Central memory CD4-positive, alpha-beta T cell (primary cell): Measurements from ENCODE around the gene GNPAT.
A peak's percentile ranks its signal among the peaks of the same experiment; 100 is the strongest.

Experiments used
- DNase-seq: peaks from one replicate; pipeline ENCODE4 v3.0.0; 2022

GNPAT gene

GRCh38 chr1:231213831-231214573 lies 27.0 kb upstream of the GNPAT start:
- DNase-seq: no peak

GRCh38 chr1:231214918-231215680 lies 25.9 kb upstream of the GNPAT start:
- no peak for DNase-seq

- DNase-seq: no peak
These were observed 25.2 kb upstream of the GNPAT start for GRCh38 chr1:231215681-231216385.

DNA sequence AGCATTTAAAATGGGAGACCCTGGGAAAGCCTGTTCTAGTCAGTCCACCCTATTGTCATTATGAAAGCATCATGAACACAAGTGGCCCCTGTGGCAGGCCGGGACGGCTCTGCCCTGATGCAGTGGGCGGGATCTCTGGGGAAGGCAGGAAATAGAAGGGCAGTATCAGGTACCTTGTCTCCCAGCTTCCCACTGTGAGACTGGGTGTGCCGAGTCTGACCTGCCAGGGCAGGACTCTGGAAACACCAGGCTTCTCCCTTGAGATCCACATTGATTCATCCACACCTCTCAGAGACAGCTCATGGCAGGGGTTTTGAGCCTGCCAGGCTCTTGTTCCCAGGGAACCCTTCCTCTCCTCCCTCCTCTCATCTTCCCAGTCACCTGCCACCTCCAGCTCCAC lies 24.5 kb upstream of the GNPAT start:
- DNase-seq: no peak

- no peak for DNase-seq
These were observed 24.0 kb upstream of the GNPAT start for GRCh38 chr1:231217056-231217455.

DNA sequence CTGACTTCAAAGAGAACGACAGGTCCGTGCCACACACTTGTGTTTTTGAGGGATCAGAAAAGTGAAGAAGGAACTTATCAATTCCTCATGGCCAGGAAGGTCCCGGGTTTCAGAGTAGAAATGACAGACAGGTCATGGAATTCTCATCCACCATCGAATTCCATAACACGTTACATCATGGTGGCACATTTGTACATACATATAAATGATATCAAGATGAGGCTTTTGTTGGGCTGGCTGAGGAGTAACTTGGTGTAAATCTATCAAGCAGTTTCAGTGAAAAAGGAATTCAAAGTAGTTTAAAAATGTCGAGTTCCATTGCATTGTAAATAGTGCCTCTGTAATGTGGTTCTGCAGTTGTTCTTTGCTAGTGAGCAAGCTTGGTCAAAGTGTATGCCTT lies 22.9 kb upstream of the GNPAT start:
- DNase-seq: no peak

GRCh38 chr1:231219422-231220401 lies 21.3 kb upstream of the GNPAT start:
- no peak for DNase-seq

DNA sequence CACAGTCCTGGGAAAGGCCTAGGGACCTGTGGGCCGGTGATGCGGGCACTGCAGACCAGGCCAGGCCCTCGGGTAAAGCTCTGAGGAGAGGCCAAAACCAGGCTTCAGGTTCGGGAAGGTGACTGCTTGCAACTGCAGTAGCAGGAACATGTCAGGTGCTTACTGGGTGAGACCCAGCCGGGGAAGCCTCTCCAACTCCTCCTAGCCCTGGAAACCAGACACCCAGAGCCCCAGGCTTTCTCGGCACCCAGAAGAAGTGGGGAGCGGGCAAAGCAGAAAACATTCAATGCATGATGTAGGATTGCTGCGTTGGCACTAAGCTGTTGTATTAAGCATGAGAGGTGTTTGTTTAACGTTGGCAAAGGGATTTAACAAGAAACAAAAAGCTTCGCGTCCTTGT lies 20.2 kb upstream of the GNPAT start:
- DNase-seq: no peak

DNA sequence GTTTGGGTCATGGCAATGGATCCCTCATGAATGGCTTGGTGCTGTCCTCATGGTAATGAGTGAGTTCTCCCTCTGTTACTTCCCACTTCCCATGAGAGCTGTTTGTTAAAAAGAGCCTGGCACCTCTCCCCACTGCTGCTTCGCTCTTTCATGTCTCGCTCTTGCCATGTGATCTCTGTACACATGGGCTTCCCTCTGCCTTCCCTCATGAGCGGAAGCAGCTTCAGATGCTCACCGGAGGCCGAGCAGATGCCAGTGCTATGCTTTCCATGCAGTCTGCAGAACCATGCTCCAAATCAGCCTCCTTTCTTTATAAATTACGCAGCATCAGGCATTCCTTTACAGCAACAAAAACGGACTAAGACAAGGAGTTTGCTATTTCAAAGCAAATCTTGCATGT lies 14.9 kb upstream of the GNPAT start:
- no peak for DNase-seq

DNA sequence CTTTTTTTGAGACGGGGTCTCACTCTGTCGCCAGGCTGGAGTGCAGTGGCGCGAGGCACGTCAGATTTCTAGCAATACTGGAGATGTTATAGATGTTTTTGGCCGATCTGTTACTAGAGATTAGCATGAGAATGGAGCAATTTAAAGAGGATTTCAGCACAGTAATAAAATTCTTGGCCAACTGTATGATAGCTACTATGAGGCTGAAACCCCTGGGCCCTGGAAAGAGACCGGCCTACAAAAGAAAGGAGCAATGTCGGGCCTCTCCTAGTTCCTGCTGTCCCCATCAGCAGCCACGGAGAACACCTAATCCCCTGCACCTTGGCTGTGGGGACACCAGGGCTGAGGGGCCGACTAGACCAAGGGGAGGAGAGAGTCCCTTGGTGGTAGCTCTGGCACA lies 9.5 kb upstream of the GNPAT start:
- DNase-seq: no peak

- no peak for DNase-seq
These were observed 7.9 kb upstream of the GNPAT start for GRCh38 chr1:231232870-231233734.

- no peak for DNase-seq
These were observed 7.1 kb upstream of the GNPAT start for GRCh38 chr1:231233735-231234417.

DNA sequence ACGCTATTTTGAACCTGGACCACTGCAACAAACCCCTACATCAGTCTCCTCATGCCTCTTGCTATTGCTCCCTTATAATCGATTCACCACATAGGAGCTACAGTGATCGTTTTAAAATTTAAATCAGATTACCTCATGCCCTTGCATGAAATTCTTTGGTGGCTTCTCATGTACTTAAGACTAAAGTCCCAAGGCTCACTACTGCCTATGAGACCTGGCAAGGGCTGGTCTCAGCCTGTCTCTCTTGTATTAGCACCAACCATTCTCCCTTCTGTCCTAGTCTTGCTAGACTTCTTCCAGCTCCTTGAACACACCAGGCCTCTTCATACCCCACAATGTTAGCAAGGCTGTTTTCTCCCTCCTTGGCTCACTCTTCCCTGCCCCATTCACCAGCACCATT lies 6.5 kb upstream of the GNPAT start:
- no peak for DNase-seq

- DNase-seq: no peak
These were observed 5.3 kb upstream of the GNPAT start for GRCh38 chr1:231235526-231236207.

GRCh38 chr1:231236208-231236591 lies 4.8 kb upstream of the GNPAT start:
- no peak for DNase-seq

- no peak for DNase-seq
These were observed 4.1 kb upstream of the GNPAT start for GRCh38 chr1:231236938-231237337.

GRCh38 chr1:231238298-231238697 lies 2.7 kb upstream of the GNPAT start:
- DNase-seq: no peak

DNA sequence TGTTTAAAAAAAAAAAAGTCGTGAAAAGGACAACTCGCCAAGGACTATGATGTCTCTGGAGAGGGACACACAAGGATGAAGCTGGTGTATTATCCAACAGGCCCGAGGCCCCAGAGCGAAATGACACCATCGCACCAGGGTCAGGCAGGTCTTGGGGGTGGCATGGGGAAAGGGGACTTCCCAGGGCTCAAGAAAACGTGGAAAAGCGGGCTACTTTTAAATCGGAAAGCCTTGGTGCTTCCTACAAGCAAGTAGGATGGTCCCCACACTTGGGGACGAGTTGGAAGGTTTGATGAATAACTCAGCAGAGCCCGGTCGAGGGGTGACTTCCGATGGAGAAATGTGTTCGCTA lies 505 bp upstream of the GNPAT start:
- DNase-seq: no peak

- DNase-seq: peak; percentile 3
These were observed 738 bp downstream of the GNPAT start for GRCh38 chr1:231241750-231242149.

- DNase-seq: no peak
These were observed 1.6 kb downstream of the GNPAT start for GRCh38 chr1:231242516-231243198.
